ENCODE results near the gene C4orf50. TPM values are rescaled to one million over a fixed set of nuclear protein-coding genes. Genes with fewer than 3 reads are reported as not detected.

Gene C4orf50
- total RNA-seq, 1 experiment from 2014 or later, result 0.17 TPM

DNA sequence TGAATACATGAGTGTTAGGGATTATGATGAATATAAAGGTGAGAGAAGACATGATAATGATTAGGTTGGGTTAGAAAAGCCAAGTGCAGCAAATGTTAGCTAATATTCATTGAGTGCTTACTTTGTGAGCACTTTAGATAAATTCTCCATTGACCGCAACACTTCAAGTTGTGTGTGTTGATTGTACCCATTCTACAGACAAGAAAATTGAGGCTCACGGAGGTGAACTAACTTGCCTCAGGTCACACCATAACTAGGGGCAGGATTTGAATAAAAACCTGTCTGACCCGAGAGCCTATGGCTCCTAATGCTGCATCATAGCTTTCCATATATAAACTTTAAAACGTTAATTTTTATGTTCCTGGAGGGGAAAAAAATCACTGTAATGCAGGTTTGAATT, 15.2 kb upstream of the C4orf50 start:
- Histone ChIP-seq H2BK12ac (ENCODE audit: insufficient read length, low read depth, low read length) (no peak overlapping the region), H3K9me3 (ENCODE audit: control insufficient read depth, low read depth, low read length) (no peaks in the 10 kb centered on the region), H4K20me1 (ENCODE audit: control insufficient read depth, insufficient read depth, insufficient read length) (no peaks in the 10 kb centered on the region), H3K23me2 (ENCODE audit: insufficient read length, low read depth, low read length, poor library complexity, severe bottlenecking) (no peaks in the 10 kb centered on the region), H2BK120ac (ENCODE audit: low read depth, low read length, poor library complexity, severe bottlenecking) (no peak overlapping the region), H3K27me3 (ENCODE audit: insufficient read depth, low read length) (no peaks in the 10 kb centered on the region), H3K18ac (ENCODE audit: insufficient read length, low read depth, low read length) (no peak overlapping the region), H2BK15ac (ENCODE audit: low read depth, low read length) (no peak overlapping the region), H4K8ac (replicated peaks; ENCODE audit: insufficient read length, low read depth, low read length) (no peak overlapping the region), H3K23ac (ENCODE audit: insufficient read length, low read depth, low read length) (no peak overlapping the region), H2AFZ (ENCODE audit: low read length) (no peak overlapping the region), H3K79me1 (ENCODE audit: insufficient read depth, low read depth, low read length, poor library complexity, severe bottlenecking) (no peaks in the 10 kb centered on the region), H3K9ac (ENCODE audit: extremely low read depth, insufficient read length, low read length) (no peak overlapping the region), H2BK5ac (ENCODE audit: insufficient read length, low read length) (no peak overlapping the region), H4K91ac (ENCODE audit: insufficient read length, low read depth, low read length) (no peak overlapping the region), H2BK20ac (ENCODE audit: low read depth, low read length, poor library complexity, severe bottlenecking) (no peak overlapping the region), H3K14ac (ENCODE audit: insufficient read depth, low read length) (no peak overlapping the region), H3K4me2 (ENCODE audit: insufficient read depth, insufficient read length, low read length) (no peak overlapping the region), H4K5ac (ENCODE audit: insufficient read length, low read depth, low read length) (no peak overlapping the region), H3T11ph (ENCODE audit: low read length) (no peak overlapping the region), H3K4ac (ENCODE audit: low read depth, low read length) (no peak overlapping the region), H3K27ac (ENCODE audit: insufficient read length, low read depth, low read length) (no peak overlapping the region), H3K4me1 (ENCODE audit: insufficient read depth, low read length) (peaks cover 2% of the 10 kb centered on the region; the same call in 1 of the 2 replicates), H3K56ac (ENCODE audit: insufficient read length, low read depth, low read length) (no peak overlapping the region), H3K79me2 (ENCODE audit: insufficient read depth, low read length) (no peaks in the 10 kb centered on the region), H2AK5ac (ENCODE audit: insufficient read length, low read length) (no peak overlapping the region)
- no CpG with 5 or more reads among the region's 4 CpGs for WGBS (ENCODE audit: extremely low coverage, insufficient read length, low lambda C conversion rate)
- no peaks in the 10 kb centered on the region for H3K36me3 Mint-ChIP-seq (ENCODE audit: insufficient read depth in 1 of 3, low read depth in 3 of 3)
- no peaks in the 10 kb centered on the region for H3K9me3 Mint-ChIP-seq
- TF ChIP-seq, protein P1, sequence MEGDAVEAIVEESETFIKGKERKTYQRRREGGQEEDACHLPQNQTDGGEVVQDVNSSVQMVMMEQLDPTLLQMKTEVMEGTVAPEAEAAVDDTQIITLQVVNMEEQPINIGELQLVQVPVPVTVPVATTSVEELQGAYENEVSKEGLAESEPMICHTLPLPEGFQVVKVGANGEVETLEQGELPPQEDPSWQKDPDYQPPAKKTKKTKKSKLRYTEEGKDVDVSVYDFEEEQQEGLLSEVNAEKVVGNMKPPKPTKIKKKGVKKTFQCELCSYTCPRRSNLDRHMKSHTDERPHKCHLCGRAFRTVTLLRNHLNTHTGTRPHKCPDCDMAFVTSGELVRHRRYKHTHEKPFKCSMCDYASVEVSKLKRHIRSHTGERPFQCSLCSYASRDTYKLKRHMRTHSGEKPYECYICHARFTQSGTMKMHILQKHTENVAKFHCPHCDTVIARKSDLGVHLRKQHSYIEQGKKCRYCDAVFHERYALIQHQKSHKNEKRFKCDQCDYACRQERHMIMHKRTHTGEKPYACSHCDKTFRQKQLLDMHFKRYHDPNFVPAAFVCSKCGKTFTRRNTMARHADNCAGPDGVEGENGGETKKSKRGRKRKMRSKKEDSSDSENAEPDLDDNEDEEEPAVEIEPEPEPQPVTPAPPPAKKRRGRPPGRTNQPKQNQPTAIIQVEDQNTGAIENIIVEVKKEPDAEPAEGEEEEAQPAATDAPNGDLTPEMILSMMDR (conservative IDR thresholded peaks at IDR 0.05), result no peak
- peaks cover 30 to 40% of the 10 kb centered on the region in 2 experiments for H3K4me1 Mint-ChIP-seq
- DNase-seq, result no peak
- peaks cover 6% of the 10 kb centered on the region for H3K27me3 Mint-ChIP-seq (ENCODE audit: low read depth)
- no peak overlapping the region for H3K4me3 Mint-ChIP-seq
- H3K27ac Mint-ChIP-seq, result no peak overlapping the region

Measured in H9 (cell line).